Measurements from ENCODE around the gene WWOX. TPM values are rescaled to one million over a fixed set of nuclear protein-coding genes. Genes with fewer than 3 reads are reported as not detected.

Gene WWOX
- total RNA-seq, 2 experiments from 2014 or later, result 19.1 to 23.7 TPM

DNA sequence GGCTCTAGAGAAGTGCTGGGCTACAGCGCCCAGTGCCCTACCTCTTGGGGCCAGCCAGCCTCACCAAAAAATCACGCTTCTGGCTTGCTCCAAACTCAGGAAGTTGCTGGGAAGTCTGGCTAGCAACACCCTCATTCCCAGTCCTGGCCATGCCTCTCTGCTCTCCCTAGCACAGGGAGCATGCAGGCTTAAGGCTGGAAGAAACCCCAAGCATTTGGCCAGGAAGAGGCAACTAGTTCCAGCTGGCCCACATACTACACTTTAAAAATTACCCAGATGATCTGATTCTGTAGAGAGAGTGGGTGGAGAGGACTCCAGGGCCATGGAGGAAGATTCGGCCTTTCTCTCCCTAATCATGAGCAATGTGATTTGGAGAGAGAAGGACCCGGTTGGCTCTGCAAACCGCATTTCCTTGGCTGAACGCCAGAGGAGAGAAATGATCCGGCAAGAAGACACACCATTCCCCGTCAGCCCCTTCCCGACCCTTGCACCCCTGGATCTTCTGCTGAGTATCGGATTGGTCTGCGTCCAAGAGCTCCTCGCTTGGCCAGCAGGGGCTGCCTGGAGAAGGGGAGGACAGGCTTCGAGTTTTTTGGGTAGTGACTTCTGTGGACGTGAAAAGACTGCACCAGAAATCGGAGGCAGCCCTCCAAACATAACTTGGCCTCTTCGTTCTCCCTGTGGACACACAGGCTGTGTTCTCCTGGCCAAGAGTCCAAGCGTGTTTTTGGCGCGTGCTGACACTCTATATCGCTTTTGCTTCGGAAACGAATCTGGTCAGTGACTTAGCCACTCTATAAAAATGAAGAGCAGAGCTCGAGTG is 406.3 kb downstream of the WWOX start:
- Mint-ChIP-seq H3K4me3 (no peak overlapping the region), H3K36me3 (ENCODE audit: low read depth) (no peaks in the 10 kb centered on the region), H3K9me3 (no peaks in the 10 kb centered on the region), H3K4me1 (ENCODE audit: low read depth) (no peaks in the 10 kb centered on the region), H3K27me3 (no peaks in the 10 kb centered on the region), H3K27ac (no peak overlapping the region)
- ATAC-seq (no peak), DNase-seq (no peak)
- ChIA-PET POLR2A (no interaction called here), CTCF (no interaction called here)
- intact Hi-C loops (cut with micrococcal nuclease), result loop anchor here (10.0 kb wide), 1 partner anchor 1099 kb away; the partner anchor contains the start of gene MAF
- TF ChIP-seq, protein P1, sequence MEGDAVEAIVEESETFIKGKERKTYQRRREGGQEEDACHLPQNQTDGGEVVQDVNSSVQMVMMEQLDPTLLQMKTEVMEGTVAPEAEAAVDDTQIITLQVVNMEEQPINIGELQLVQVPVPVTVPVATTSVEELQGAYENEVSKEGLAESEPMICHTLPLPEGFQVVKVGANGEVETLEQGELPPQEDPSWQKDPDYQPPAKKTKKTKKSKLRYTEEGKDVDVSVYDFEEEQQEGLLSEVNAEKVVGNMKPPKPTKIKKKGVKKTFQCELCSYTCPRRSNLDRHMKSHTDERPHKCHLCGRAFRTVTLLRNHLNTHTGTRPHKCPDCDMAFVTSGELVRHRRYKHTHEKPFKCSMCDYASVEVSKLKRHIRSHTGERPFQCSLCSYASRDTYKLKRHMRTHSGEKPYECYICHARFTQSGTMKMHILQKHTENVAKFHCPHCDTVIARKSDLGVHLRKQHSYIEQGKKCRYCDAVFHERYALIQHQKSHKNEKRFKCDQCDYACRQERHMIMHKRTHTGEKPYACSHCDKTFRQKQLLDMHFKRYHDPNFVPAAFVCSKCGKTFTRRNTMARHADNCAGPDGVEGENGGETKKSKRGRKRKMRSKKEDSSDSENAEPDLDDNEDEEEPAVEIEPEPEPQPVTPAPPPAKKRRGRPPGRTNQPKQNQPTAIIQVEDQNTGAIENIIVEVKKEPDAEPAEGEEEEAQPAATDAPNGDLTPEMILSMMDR (IDR thresholded peaks at IDR 0.05), result no peak

DNA sequence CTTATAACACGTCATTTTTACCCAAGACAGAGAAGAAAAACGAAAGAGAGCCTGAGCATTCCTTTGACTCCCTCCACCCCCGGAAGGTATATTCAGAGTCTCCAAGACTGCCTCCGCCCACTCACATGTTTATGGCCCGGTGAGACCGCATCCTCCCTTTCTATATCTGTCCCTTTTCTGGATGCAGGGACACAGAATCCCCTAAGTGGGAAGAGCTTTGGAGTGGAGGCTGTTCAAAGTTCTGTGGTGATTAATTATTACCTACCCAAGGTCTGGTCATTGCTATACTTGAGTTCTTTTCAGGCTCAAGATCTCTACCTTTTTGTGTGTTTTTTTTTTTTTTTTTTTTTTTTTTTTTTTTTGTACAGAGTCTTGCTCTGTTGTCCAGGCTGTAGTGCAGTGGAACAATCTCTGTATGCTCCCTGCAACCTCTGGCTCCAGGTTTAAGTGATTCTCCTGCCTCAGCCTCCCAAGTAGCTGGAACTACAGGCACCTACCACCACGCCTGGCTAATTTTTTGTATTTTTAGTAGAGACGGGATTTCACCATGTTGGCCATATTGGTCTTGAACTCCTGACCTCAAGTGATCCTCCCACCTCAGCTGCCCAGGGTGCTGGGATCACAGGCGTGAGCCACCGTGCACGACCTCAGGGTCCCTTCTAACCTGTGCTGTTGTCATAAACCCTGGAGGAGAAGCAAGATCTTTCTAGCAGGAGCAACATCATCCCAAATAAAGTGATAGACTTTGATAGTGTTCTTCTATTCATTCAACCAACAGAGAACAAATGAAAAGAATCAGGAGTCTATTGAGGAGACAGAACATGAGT is 407.1 kb downstream of the WWOX start:
- Mint-ChIP-seq H3K36me3 (ENCODE audit: low read depth) (no peaks in the 10 kb centered on the region), H3K27ac (no peak overlapping the region), H3K27me3 (no peaks in the 10 kb centered on the region), H3K4me3 (no peak overlapping the region), H3K9me3 (no peaks in the 10 kb centered on the region), H3K4me1 (ENCODE audit: low read depth) (no peaks in the 10 kb centered on the region)
- POLR2A ChIA-PET, result no interaction called here
- TF ChIP-seq, protein P1 (IDR thresholded peaks at IDR 0.05), result no peak
- intact Hi-C loops (cut with micrococcal nuclease), result loop anchor here (10.0 kb wide), 1 partner anchor 1098 kb away; the partner anchor contains the start of gene MAF
- ATAC-seq, result no peak
- no peak for DNase-seq
- CTCF ChIA-PET, result no interaction called here

DNA sequence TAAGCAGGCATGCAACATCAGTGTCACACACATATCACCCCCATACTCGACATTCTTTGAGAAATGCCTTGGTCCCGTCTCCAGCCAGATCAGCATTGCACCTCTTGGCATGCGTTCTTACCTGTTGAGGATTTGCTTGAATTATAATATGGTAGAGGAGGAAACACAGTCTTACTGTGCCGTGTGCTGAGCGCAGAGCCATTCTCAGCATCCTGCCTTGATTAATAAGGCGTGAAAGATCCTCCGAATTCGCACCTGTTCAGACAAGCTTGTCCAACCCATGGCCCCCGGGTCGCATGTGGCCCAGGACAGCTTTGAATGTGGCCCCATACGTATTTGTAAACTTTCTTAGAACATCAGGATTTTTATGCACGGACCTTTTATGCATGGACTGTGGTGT is 408.1 kb downstream of the WWOX start:
- POLR2A ChIA-PET, result no interaction called here
- intact Hi-C loops (cut with micrococcal nuclease), result loop anchor here (10.0 kb wide), 1 partner anchor 1097 kb away; the partner anchor contains the start of gene MAF

DNA sequence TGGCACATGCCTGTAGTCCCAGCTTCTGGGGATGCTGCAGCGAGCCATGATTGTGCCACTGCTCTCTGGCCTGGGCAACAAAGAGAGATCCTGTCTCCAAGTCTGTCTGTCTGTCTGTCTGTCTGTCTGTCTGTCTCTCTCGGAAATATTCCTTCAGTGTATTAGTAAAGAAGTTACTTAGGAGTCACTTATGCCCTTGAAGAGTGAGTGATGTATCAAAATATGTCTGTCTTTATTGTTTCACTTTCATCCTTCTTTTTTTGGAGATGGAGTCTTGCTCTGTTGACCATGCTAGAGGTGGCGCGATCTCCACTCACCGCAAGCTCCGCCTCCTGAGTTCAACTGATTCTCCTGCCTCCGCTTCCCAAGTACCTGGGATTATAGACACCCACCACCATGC is 410.5 kb downstream of the WWOX start:
- Mint-ChIP-seq H3K27me3 (no peaks in the 10 kb centered on the region), H3K4me1 (ENCODE audit: low read depth) (no peaks in the 10 kb centered on the region), H3K9me3 (no peaks in the 10 kb centered on the region), H3K36me3 (ENCODE audit: low read depth) (no peaks in the 10 kb centered on the region), H3K4me3 (no peak overlapping the region), H3K27ac (no peak overlapping the region)
- POLR2A ChIA-PET, result no interaction called here
- intact Hi-C loops (cut with micrococcal nuclease), result loop anchor here (10.0 kb wide), 1 partner anchor 1095 kb away; the partner anchor contains the start of gene MAF
- DNase-seq (no peak), ATAC-seq (no peak)
- CTCF ChIA-PET, result no interaction called here
- TF ChIP-seq, protein P1 (IDR thresholded peaks at IDR 0.05), result no peak

More for the DNA sequence above, 408.1 kb downstream of the WWOX start:
- TF ChIP-seq, protein P1 (IDR thresholded peaks at IDR 0.05), result no peak
- H3K27me3 Mint-ChIP-seq, result no peaks in the 10 kb centered on the region
- CTCF ChIA-PET, result no interaction called here
- ATAC-seq (no peak), DNase-seq (no peak)
- no peak overlapping the region for H3K4me3 Mint-ChIP-seq
- H3K27ac Mint-ChIP-seq, result no peak overlapping the region
- H3K4me1 Mint-ChIP-seq (ENCODE audit: low read depth), result no peaks in the 10 kb centered on the region
- no peaks in the 10 kb centered on the region for H3K9me3 Mint-ChIP-seq
- no peaks in the 10 kb centered on the region for H3K36me3 Mint-ChIP-seq (ENCODE audit: low read depth)

Measured in activated CD8-positive, alpha-beta T cell treated with anti-CD3 and anti-CD28 coated beads for 36 hours (primary cell).